H1 (cell line): ENCODE results near the gene ARHGAP24. TPM values are rescaled to one million over a fixed set of nuclear protein-coding genes. Genes with fewer than 3 reads are reported as not detected.

Experiments used
- CTCF ChIA-PET: fragments of 300-600 bp; sonication (Branson Sonifier 250); formaldehyde crosslinking; loops from one replicate; lab custom pipeline; 2021; ENCODE audit not compliant: partially characterized antibody; lab: Charles Lee
- POLR2A ChIA-PET: fragments of 300-600 bp; sonication (Branson Sonifier 250); formaldehyde crosslinking; loops from one replicate; lab custom pipeline; 2021; ENCODE audit warnings: inconsistent platforms; ENCODE audit not compliant: partially characterized antibody; lab: Charles Lee
- DNase-seq, 2 experiments: peaks; one replicate each; pipeline versions ENCODE4 v3.0.0 to v3.0.0-alpha.2; 2010 to 2022; ENCODE audit warnings: low spot score in 2 of 2, low read depth in 1 of 2, mixed read lengths in 1 of 2
- FAIRE-seq: peaks from 2 replicates; lab custom pipeline; 2011; peaks lifted over from hg19 to GRCh38; lab: Jason Lieb, UNC
- H2AFZ ChIP-seq: 2 replicates; pipeline ENCODE4 v1.8.1; 2012; ENCODE audit warnings: low read length, inconsistent platforms
- H2AK5ac ChIP-seq: 2 replicates; pipeline ENCODE4 v1.6.1; 2013; ENCODE audit warnings: low read depth, low read length
- H2BK120ac ChIP-seq: replicated peaks from 2 replicates; pipeline ENCODE3; 2013; ENCODE audit warnings: low read depth, low read length, inconsistent platforms
- H2BK12ac ChIP-seq: 2 replicates; pipeline ENCODE4 v1.6.1; 2013; ENCODE audit warnings: low read depth, low read length
- H2BK15ac ChIP-seq: 2 replicates; pipeline ENCODE4 v1.6.1; 2013; ENCODE audit warnings: low read length
- H2BK20ac ChIP-seq: 2 replicates; pipeline ENCODE4 v1.6.1; 2013; ENCODE audit warnings: low read length
- H2BK5ac ChIP-seq: 2 replicates; pipeline ENCODE4 v1.6.1; 2013; ENCODE audit warnings: low read depth, low read length
- H3K14ac ChIP-seq: 2 replicates; pipeline ENCODE4 v1.6.1; 2013; ENCODE audit warnings: inconsistent platforms; ENCODE audit not compliant: insufficient read length
- H3K18ac ChIP-seq: 2 replicates; pipeline ENCODE4 v1.6.1; 2013; ENCODE audit warnings: low read length; ENCODE audit errors: extremely low read depth
- H3K23ac ChIP-seq: 2 replicates; pipeline ENCODE4 v1.6.1; 2013; ENCODE audit warnings: inconsistent platforms; ENCODE audit not compliant: insufficient read length
- H3K23me2 ChIP-seq: 2 replicates; pipeline ENCODE4 v1.6.1; 2013; ENCODE audit warnings: low read depth, low read length
- H3K27ac ChIP-seq: 2 replicates; pipeline ENCODE4 v1.6.1; 2011; ENCODE audit warnings: low read depth, low read length, inconsistent platforms
- H3K27me3 ChIP-seq, 4 experiments: replicated peaks in 1 of 4; 1 replicate in 1 of 4; 2 replicates in 3 of 4; pipeline versions ENCODE4 v1.6.1 to v1.8.1; 2011 to 2013; ENCODE audit warnings: low read length in 3 of 4, mild to moderate bottlenecking in 3 of 4, inconsistent platforms in 2 of 4, mixed read lengths in 2 of 4, moderate library complexity in 1 of 4; ENCODE audit not compliant: control insufficient read depth in 3 of 4, insufficient read depth in 3 of 4; ENCODE audit errors: extremely low read depth in 1 of 4
- H3K36me3 ChIP-seq, 4 experiments: 2 replicates each; pipeline versions ENCODE4 v1.6.1 to v1.8.1; 2011 to 2013; ENCODE audit warnings: mild to moderate bottlenecking in 4 of 4, low read length in 3 of 4, moderate library complexity in 2 of 4, control low read depth in 1 of 4, inconsistent platforms in 1 of 4; ENCODE audit not compliant: insufficient read depth in 4 of 4, control insufficient read depth in 2 of 4
- H3K4ac ChIP-seq: replicated peaks from 2 replicates; pipeline ENCODE3; 2013; ENCODE audit warnings: low read length, low read depth, mixed read lengths, inconsistent platforms; ENCODE audit not compliant: insufficient read length
- H3K4me1 ChIP-seq, 4 experiments: replicated peaks in 1 of 4; 1 replicate in 1 of 4; 2 replicates in 3 of 4; pipeline versions ENCODE4 v1.6.1 to v1.8.1; 2011 to 2013; ENCODE audit warnings: low read length in 3 of 4, inconsistent platforms in 2 of 4, mixed read lengths in 1 of 4; ENCODE audit not compliant: insufficient read depth in 4 of 4, control insufficient read depth in 3 of 4
- H3K4me2 ChIP-seq, 2 experiments: 2 replicates each; pipeline versions ENCODE4 v1.6.1 to v1.8.1; 2011 to 2013; ENCODE audit warnings: low read depth in 2 of 2, low read length in 2 of 2, control low read depth in 1 of 2, inconsistent platforms in 1 of 2, mild to moderate bottlenecking in 1 of 2; ENCODE audit not compliant: insufficient read depth in 1 of 2
- H3K4me3 ChIP-seq, 4 experiments: fragments of 200-600, 300-600 bp in 1 of 4; sonication (generic), shearing (Covaris generic), sonication (Bioruptor Twin) in 1 of 4; 2 replicates each; pipeline versions ENCODE4 v1.5.1 to v1.8.1; 2011 to 2016; ENCODE audit warnings: low read length in 4 of 4, low read depth in 3 of 4, control low read depth in 2 of 4, inconsistent platforms in 2 of 4, mild to moderate bottlenecking in 2 of 4, mixed read lengths in 1 of 4, moderate library complexity in 1 of 4; ENCODE audit not compliant: insufficient read depth in 2 of 4; ENCODE audit errors: extremely low read depth in 1 of 4
- H3K56ac ChIP-seq: replicated peaks from 2 replicates; pipeline ENCODE3; 2013; ENCODE audit warnings: low read depth, mild to moderate bottlenecking, mixed read lengths, low read length, inconsistent platforms; ENCODE audit not compliant: insufficient read length
- H3K79me1 ChIP-seq: 2 replicates; pipeline ENCODE4 v1.6.1; 2013; ENCODE audit warnings: low read depth, low read length, control low read depth
- H3K79me2 ChIP-seq, 2 experiments: 2 replicates each; pipeline versions ENCODE4 v1.6.1 to v1.8.1; 2012 to 2013; ENCODE audit warnings: low read length in 2 of 2, mild to moderate bottlenecking in 2 of 2, inconsistent platforms in 1 of 2; ENCODE audit not compliant: insufficient read depth in 2 of 2, control insufficient read depth in 1 of 2
- H3K9ac ChIP-seq, 4 experiments: replicated peaks in 1 of 4; 1 replicate in 1 of 4; 2 replicates in 3 of 4; pipeline versions ENCODE4 v1.6.1 to v1.8.1; 2011 to 2013; ENCODE audit warnings: low read depth in 3 of 4, low read length in 3 of 4, control low read depth in 2 of 4, mild to moderate bottlenecking in 2 of 4, moderate library complexity in 2 of 4, inconsistent platforms in 1 of 4; ENCODE audit errors: extremely low read depth in 1 of 4
- H3K9me3 ChIP-seq, 2 experiments: 2 replicates each; pipeline versions ENCODE4 v1.6.1 to v1.8.1; 2012 to 2013; ENCODE audit warnings: mild to moderate bottlenecking in 2 of 2, moderate library complexity in 2 of 2, control low read depth in 1 of 2, inconsistent platforms in 1 of 2, low read depth in 1 of 2, low read length in 1 of 2, mixed read lengths in 1 of 2; ENCODE audit not compliant: insufficient read depth in 2 of 2
- H4K20me1 ChIP-seq, 2 experiments: replicated peaks in 1 of 2; 2 replicates each; pipeline versions ENCODE3 to v1.8.1; 2011 to 2013; ENCODE audit warnings: inconsistent platforms in 2 of 2, low read length in 2 of 2, mild to moderate bottlenecking in 1 of 2; ENCODE audit not compliant: insufficient read depth in 2 of 2, control insufficient read depth in 1 of 2
- H4K5ac ChIP-seq: 2 replicates; pipeline ENCODE4 v1.6.1; 2013; ENCODE audit warnings: low read length, low read depth, mixed read lengths, inconsistent platforms; ENCODE audit not compliant: insufficient read length
- H4K8ac ChIP-seq: 2 replicates; pipeline ENCODE4 v1.8.0; 2013; ENCODE audit warnings: mild to moderate bottlenecking, moderate library complexity, low read length, inconsistent platforms; ENCODE audit not compliant: insufficient read depth; ENCODE audit errors: extremely low read depth
- H4K91ac ChIP-seq: replicated peaks from 2 replicates; pipeline ENCODE3; 2013; ENCODE audit warnings: low read length, mixed read lengths, inconsistent platforms; ENCODE audit not compliant: insufficient read length
- ATF2 ChIP-seq: IDR thresholded peaks from 2 replicates; pipeline ENCODE4 v1.6.1; 2012; ENCODE audit warnings: low read length, inconsistent platforms
- JUN ChIP-seq: IDR thresholded peaks from 2 replicates; pipeline ENCODE4 v1.6.1; 2011; ENCODE audit warnings: low read depth, mild to moderate bottlenecking, improper control_type of control experiment, low read length
- KDM1A ChIP-seq: fragments of 200-600, 300-600 bp; sonication (generic); IDR thresholded peaks from 2 replicates; pipeline ENCODE4 v1.7.1; 2016; ENCODE audit warnings: mild to moderate bottlenecking, low read length, borderline replicate concordance
- KDM4A ChIP-seq: IDR thresholded peaks from one replicate; pipeline ENCODE4 v1.7.1; 2012; ENCODE audit warnings: low read depth, mild to moderate bottlenecking, moderate library complexity, low read length, inconsistent platforms; ENCODE audit not compliant: severe bottlenecking
- POLR2AphosphoS5 ChIP-seq: IDR thresholded peaks from 2 replicates; pipeline ENCODE4 v1.6.1; 2011; ENCODE audit warnings: low read depth, low read length
- RAD21 ChIP-seq, 2 experiments: IDR thresholded peaks in 1 of 2; conservative IDR thresholded peaks in 1 of 2; 2 replicates each; pipeline ENCODE4 v1.6.1; 2011; ENCODE audit warnings: low read depth in 2 of 2, low read length in 2 of 2, improper control_type of control experiment in 1 of 2, inconsistent platforms in 1 of 2, mild to moderate bottlenecking in 1 of 2, moderate library complexity in 1 of 2
- RXRA ChIP-seq: IDR thresholded peaks from 2 replicates; pipeline ENCODE4 v1.6.1; 2011; ENCODE audit warnings: low read depth, mild to moderate bottlenecking, low read length, moderate library complexity; ENCODE audit not compliant: insufficient read depth
- SIN3A ChIP-seq, 2 experiments: IDR thresholded peaks in 1 of 2; conservative IDR thresholded peaks in 1 of 2; 2 replicates each; pipeline ENCODE4 v1.6.1; 2011 to 2012; ENCODE audit warnings: low read length in 2 of 2, improper control_type of control experiment in 1 of 2, low read depth in 1 of 2, mild to moderate bottlenecking in 1 of 2
- SP4 ChIP-seq: IDR thresholded peaks from 2 replicates; pipeline ENCODE4 v1.6.1; 2012; ENCODE audit warnings: low read length, inconsistent platforms
- TAF7 ChIP-seq: optimal IDR thresholded peaks from 2 replicates; pipeline ENCODE3; 2011; ENCODE audit warnings: low read depth, mild to moderate bottlenecking, inconsistent platforms, low read length, moderate library complexity, borderline replicate concordance
- WGBS, 2 experiments: shearing (Covaris generic) in 1 of 2; methylation state at CpG; one replicate each; pipeline versions ENCODE4 v1.1.6 to v1.1.7; 2013 to 2015; ENCODE audit warnings: low lambda C conversion rate in 2 of 2, mixed read lengths in 2 of 2, inconsistent platforms in 1 of 2, low coverage in 1 of 2, missing lambda C conversion rate in 1 of 2; ENCODE audit not compliant: insufficient replicate concordance in 2 of 2, insufficient coverage in 1 of 2, insufficient read length in 1 of 2; ENCODE audit errors: extremely low coverage in 1 of 2, missing lambda C conversion rate in 1 of 2; 5-methylcytosine and 5-hydroxymethylcytosine counted together
- polyA plus RNA-seq, 7 experiments: library from polyadenylated mRNA; depleted of rRNA in 3 of 7; stranded (reverse) in 5 of 7; unstranded in 2 of 7; fragments of >200 nt in 5 of 7; fragments of 200-250 nt in 2 of 7; gene quantifications; 1 replicate in 5 of 7; 2 replicates in 1 of 7; 4 replicates in 1 of 7; pipeline versions ENCODE4 v1.2.1 to v1.2.3, GENCODE V29; 2011 to 2013; ENCODE audit warnings: missing spikeins in 2 of 7, mixed read lengths in 2 of 7
- total RNA-seq: library from RNA; stranded (reverse); fragmentation: NEBNext Ultra II Directional; extraction: Animal tissue kit (Norgen Biotek cat#: 25700); gene quantifications from 2 replicates; pipeline ENCODE4 v1.2.1, GENCODE V29; 2021

ARHGAP24 gene
- total and polyA plus RNA-seq, 2 of the 8 experiments (the other 6 are each of a cell fraction or from before 2014, with no cell fraction given): 0.08 to 0.50 TPM

GRCh38 chr4:85821688-85822455, 346.9 kb downstream of the ARHGAP24 start:
- no peak for DNase-seq
- no peak overlapping the region for H4K8ac ChIP-seq
- no peak overlapping the region for H2AK5ac ChIP-seq
- H3K4ac ChIP-seq: no peak overlapping the region
- POLR2A ChIA-PET: no interaction called here
- no peaks in the 10 kb centered on the region for H3K79me2 ChIP-seq
- no peaks in the 10 kb centered on the region for H3K79me1 ChIP-seq
- no peak overlapping the region for H2BK15ac ChIP-seq
- H3K9ac ChIP-seq: no peak overlapping the region
- no peak overlapping the region for H3K18ac ChIP-seq
- H2BK20ac ChIP-seq: no peak overlapping the region
- H4K91ac ChIP-seq: no peak overlapping the region
- no peak overlapping the region for H2BK12ac ChIP-seq
- CTCF ChIA-PET: no interaction called here
- no peak overlapping the region for H4K5ac ChIP-seq
- H3K27ac ChIP-seq: no peak overlapping the region
- no peak overlapping the region for H2BK120ac ChIP-seq
- no peak overlapping the region for H3K14ac ChIP-seq
- H3K36me3 ChIP-seq: no peaks in the 10 kb centered on the region; a peak in 1 of 8 replicates
- peaks cover 2 to 12% (median 9%) of the 10 kb centered on the region in 4 experiments; a peak in 6 of 7 replicates for H3K4me1 ChIP-seq
- no peak overlapping the region for H2AFZ ChIP-seq
- no peak overlapping the region for H2BK5ac ChIP-seq
- no peak for FAIRE-seq
- H3K23ac ChIP-seq: no peak overlapping the region
- H4K20me1 ChIP-seq: no peaks in the 10 kb centered on the region
- H3K4me3 ChIP-seq: no peak overlapping the region
- H3K23me2 ChIP-seq: 0 out of 2 replicates have a peak, but pooled peaks cover 2% of the 10 kb centered on the region
- WGBS, 2 experiments: 96% methylated on average over 2 of the region's 2 CpGs; no CpG with 5 or more reads in 1 of the 2 experiments
- 0 out of 4 replicates have a peak, but pooled peaks cover 0 to 3% of the 10 kb centered on the region in 2 experiments for H3K9me3 ChIP-seq
- H3K56ac ChIP-seq: no peak overlapping the region
- no peak overlapping the region for H3K4me2 ChIP-seq
- no peaks in the 10 kb centered on the region for H3K27me3 ChIP-seq
- TF ChIP-seq TAF7 (no peak), KDM1A (no peak), SIN3A (conservative IDR thresholded peaks at IDR 0.05 in 1 of 2, IDR thresholded peaks at IDR 0.05 in 1 of 2; ENCODE audit: low read depth in 1 of 2, low read length in 2 of 2) (no peak), ATF2 (no peak), KDM4A (no peak), SP4 (no peak), POLR2AphosphoS5 (no peak), JUN (no peak), RXRA (no peak), RAD21 (IDR thresholded peaks at IDR 0.05 in 1 of 2, conservative IDR thresholded peaks at IDR 0.05 in 1 of 2; ENCODE audit: low read depth in 2 of 2, low read length in 2 of 2) (no peak)
